OCI-LY3 (cell line): ENCODE measurements around the gene ZFYVE21.

ENCODE experiments used
- CTCF ChIP-seq: fragments of 200-600, 300-600 bp; sonication (generic); IDR thresholded peaks from 2 replicates; pipeline ENCODE4 v1.5.1; 2014; ENCODE audit warnings: antibody characterized with exemption, low read length, low read depth
- EZH2phosphoT487 ChIP-seq: fragments of 200-600 bp; shearing (Covaris generic); IDR thresholded peaks from 2 replicates; pipeline ENCODE4 v1.6.1; 2018; ENCODE audit warnings: antibody characterized with exemption, mixed run types, low read depth

GRCh38 chr14:103703433-103704385, 11.9 kb upstream of the ZFYVE21 start:
- no peak for TF ChIP-seq CTCF
- TF ChIP-seq EZH2phosphoT487 = no peak
